GM12892 (cell line): ENCODE results near the gene VAT1. TPM values are rescaled to one million over a fixed set of nuclear protein-coding genes. Genes with fewer than 3 reads are reported as not detected.
"Not testable (repeated sequence)": the region's sequence is repeated elsewhere in the genome, so short reads cannot be mapped to it uniquely, and the experiment has no call there.

Source experiments
- DNase-seq: peaks from one replicate; pipeline ENCODE4 v3.0.0; 2011; ENCODE audit not compliant: insufficient read length
- FAIRE-seq: peaks from 2 replicates; lab custom pipeline; 2011; peaks lifted over from hg19 to GRCh38; lab: Jason Lieb, UNC
- POLR2A ChIP-seq: IDR thresholded peaks from 2 replicates; pipeline ENCODE4 v1.6.1; 2011; ENCODE audit warnings: low read depth, low read length, control low read depth
- POLR2AphosphoS5 ChIP-seq: IDR thresholded peaks from 2 replicates; pipeline ENCODE4 v1.6.1; 2011; ENCODE audit warnings: low read depth, low read length, control low read depth
- TAF1 ChIP-seq: IDR thresholded peaks from 2 replicates; pipeline ENCODE4 v1.6.1; 2011; ENCODE audit warnings: low read depth, mild to moderate bottlenecking, control low read depth, low read length, borderline replicate concordance
- polyA plus RNA-seq: library from polyadenylated mRNA; unstranded; fragments of >200 nt; gene quantifications from one replicate; pipeline ENCODE4 v1.2.1, GENCODE V29; 2012; ENCODE audit warnings: missing spikeins, inconsistent platforms; ENCODE audit not compliant: missing spikeins

VAT1 gene
- 10.7 TPM for polyA plus RNA-seq

GRCh38 chr17:43021741-43022512 lies at the start of gene VAT1:
Gene VAT1 (minus strand): TSS chr17:43022385. CDS start chr17:43022322, 63 bp downstream.
- TF ChIP-seq POLR2AphosphoS5 (no peak), TAF1 (no peak), POLR2A (no peak)
- DNase-seq (peak; percentile 75), FAIRE-seq (peak; percentile 96)

GRCh38 chr17:43070872-43071271 lies 48.7 kb upstream of the VAT1 start:
- DNase-seq (no peak), FAIRE-seq (no peak)
- TF ChIP-seq POLR2A (no peak), POLR2AphosphoS5 (no peak), TAF1 (no peak)

GRCh38 chr17:43070257-43070656 lies 48.1 kb upstream of the VAT1 start:
- FAIRE-seq (no peak), DNase-seq (no peak)
- no peak for TF ChIP-seq TAF1
- TF ChIP-seq POLR2AphosphoS5 = no peak
- no peak for TF ChIP-seq POLR2A

- TF ChIP-seq POLR2AphosphoS5 (no peak), TAF1 (no peak), POLR2A (no peak)
- DNase-seq = no peak
- FAIRE-seq = no peak
These were observed 47.2 kb upstream of the VAT1 start for GRCh38 chr17:43069368-43069898.

- no peak for DNase-seq
- FAIRE-seq = no peak
- no peak for TF ChIP-seq POLR2AphosphoS5
- TF ChIP-seq POLR2A = no peak
- no peak for TF ChIP-seq TAF1
These were observed 46.6 kb upstream of the VAT1 start for GRCh38 chr17:43068570-43069367.

- DNase-seq = no peak
- TF ChIP-seq TAF1 (no peak), POLR2A (no peak), POLR2AphosphoS5 (no peak)
- FAIRE-seq = no peak
These were observed 40.9 kb upstream of the VAT1 start for GRCh38 chr17:43062984-43063638.

- FAIRE-seq = no peak
- TF ChIP-seq POLR2A (no peak), POLR2AphosphoS5 (no peak), TAF1 (no peak)
- DNase-seq = no peak
These were observed 33.9 kb upstream of the VAT1 start for GRCh38 chr17:43056051-43056450.

GRCh38 chr17:43053008-43053407 lies 30.8 kb upstream of the VAT1 start:
- DNase-seq, FAIRE-seq: not testable (repeated sequence)

- TF ChIP-seq POLR2AphosphoS5 (no peak), POLR2A (no peak), TAF1 (no peak)
- DNase-seq (no peak), FAIRE-seq (no peak)
These were observed 29.8 kb upstream of the VAT1 start for GRCh38 chr17:43051969-43052368.

GRCh38 chr17:43044024-43044423 lies 21.8 kb upstream of the VAT1 start:
- FAIRE-seq (no peak), DNase-seq (no peak)
- no peak for TF ChIP-seq POLR2AphosphoS5
- no peak for TF ChIP-seq POLR2A
- no peak for TF ChIP-seq TAF1

GRCh38 chr17:43043307-43043706 lies 21.1 kb upstream of the VAT1 start:
- FAIRE-seq = no peak
- no peak for DNase-seq
- TF ChIP-seq POLR2AphosphoS5 (no peak), TAF1 (no peak), POLR2A (no peak)

GRCh38 chr17:43042025-43042628 lies 19.9 kb upstream of the VAT1 start:
- TF ChIP-seq POLR2AphosphoS5 (no peak), TAF1 (no peak), POLR2A (no peak)
- no peak for FAIRE-seq
- DNase-seq = no peak
